ENCODE data around the gene BPIFA1.

GRCh38 chr20:33187491-33187890, 48.3 kb upstream of the BPIFA1 start:
- TF ChIP-seq, protein P1, sequence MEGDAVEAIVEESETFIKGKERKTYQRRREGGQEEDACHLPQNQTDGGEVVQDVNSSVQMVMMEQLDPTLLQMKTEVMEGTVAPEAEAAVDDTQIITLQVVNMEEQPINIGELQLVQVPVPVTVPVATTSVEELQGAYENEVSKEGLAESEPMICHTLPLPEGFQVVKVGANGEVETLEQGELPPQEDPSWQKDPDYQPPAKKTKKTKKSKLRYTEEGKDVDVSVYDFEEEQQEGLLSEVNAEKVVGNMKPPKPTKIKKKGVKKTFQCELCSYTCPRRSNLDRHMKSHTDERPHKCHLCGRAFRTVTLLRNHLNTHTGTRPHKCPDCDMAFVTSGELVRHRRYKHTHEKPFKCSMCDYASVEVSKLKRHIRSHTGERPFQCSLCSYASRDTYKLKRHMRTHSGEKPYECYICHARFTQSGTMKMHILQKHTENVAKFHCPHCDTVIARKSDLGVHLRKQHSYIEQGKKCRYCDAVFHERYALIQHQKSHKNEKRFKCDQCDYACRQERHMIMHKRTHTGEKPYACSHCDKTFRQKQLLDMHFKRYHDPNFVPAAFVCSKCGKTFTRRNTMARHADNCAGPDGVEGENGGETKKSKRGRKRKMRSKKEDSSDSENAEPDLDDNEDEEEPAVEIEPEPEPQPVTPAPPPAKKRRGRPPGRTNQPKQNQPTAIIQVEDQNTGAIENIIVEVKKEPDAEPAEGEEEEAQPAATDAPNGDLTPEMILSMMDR (IDR thresholded peaks at IDR 0.05), result no peak
- no peak for TF ChIP-seq NR3C1 (CRISPR knock-in tag; conservative IDR thresholded peaks at IDR 0.05; ENCODE audit: low read depth)
- TF ChIP-seq GABPB1 (CRISPR knock-in tag; IDR thresholded peaks at IDR 0.05), result no peak
- no peak for TF ChIP-seq JUN (CRISPR knock-in tag; IDR thresholded peaks at IDR 0.05)
- TF ChIP-seq, protein P2, sequence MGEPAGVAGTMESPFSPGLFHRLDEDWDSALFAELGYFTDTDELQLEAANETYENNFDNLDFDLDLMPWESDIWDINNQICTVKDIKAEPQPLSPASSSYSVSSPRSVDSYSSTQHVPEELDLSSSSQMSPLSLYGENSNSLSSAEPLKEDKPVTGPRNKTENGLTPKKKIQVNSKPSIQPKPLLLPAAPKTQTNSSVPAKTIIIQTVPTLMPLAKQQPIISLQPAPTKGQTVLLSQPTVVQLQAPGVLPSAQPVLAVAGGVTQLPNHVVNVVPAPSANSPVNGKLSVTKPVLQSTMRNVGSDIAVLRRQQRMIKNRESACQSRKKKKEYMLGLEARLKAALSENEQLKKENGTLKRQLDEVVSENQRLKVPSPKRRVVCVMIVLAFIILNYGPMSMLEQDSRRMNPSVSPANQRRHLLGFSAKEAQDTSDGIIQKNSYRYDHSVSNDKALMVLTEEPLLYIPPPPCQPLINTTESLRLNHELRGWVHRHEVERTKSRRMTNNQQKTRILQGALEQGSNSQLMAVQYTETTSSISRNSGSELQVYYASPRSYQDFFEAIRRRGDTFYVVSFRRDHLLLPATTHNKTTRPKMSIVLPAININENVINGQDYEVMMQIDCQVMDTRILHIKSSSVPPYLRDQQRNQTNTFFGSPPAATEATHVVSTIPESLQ (CRISPR knock-in tag; IDR thresholded peaks at IDR 0.05), result no peak
- no peak for TF ChIP-seq GTF2I (CRISPR knock-in tag; conservative IDR thresholded peaks at IDR 0.05)
- no peak for TF ChIP-seq ATF3 (CRISPR knock-in tag; conservative IDR thresholded peaks at IDR 0.05)
- no peak for TF ChIP-seq OVOL2 (CRISPR knock-in tag; IDR thresholded peaks at IDR 0.05; ENCODE audit: borderline replicate concordance)
- TF ChIP-seq NR1H2 (CRISPR knock-in tag; IDR thresholded peaks at IDR 0.05), result no peak
- TF ChIP-seq ZNF281 (CRISPR knock-in tag; IDR thresholded peaks at IDR 0.05), result no peak
- no peak for TF ChIP-seq ZBTB21 (CRISPR knock-in tag; IDR thresholded peaks at IDR 0.05; ENCODE audit: borderline replicate concordance)
